Endothelial cell (in vitro differentiated cells): ENCODE measurements around the gene JSRP1. TPM values are rescaled to one million over a fixed set of nuclear protein-coding genes. Genes with fewer than 3 reads are reported as not detected.

ENCODE experiments used
- DNase-seq: peaks from one replicate; pipeline ENCODE4 v3.0.0; 2021; ENCODE audit warnings: low spot score
- H3K27ac Mint-ChIP-seq: one replicate; pipeline ENCODE4 v1.8.0; 2021; ENCODE audit warnings: mixed read lengths, inconsistent platforms; ENCODE audit not compliant: unreplicated experiment
- H3K27me3 Mint-ChIP-seq: one replicate; pipeline ENCODE4 v1.8.0; 2021; ENCODE audit warnings: mild to moderate bottlenecking, moderate library complexity, mixed read lengths, inconsistent platforms; ENCODE audit not compliant: unreplicated experiment
- H3K36me3 Mint-ChIP-seq: one replicate; pipeline ENCODE4 v1.8.0; 2021; ENCODE audit warnings: mild to moderate bottlenecking, low read depth, mixed read lengths, inconsistent platforms; ENCODE audit not compliant: unreplicated experiment
- H3K4me1 Mint-ChIP-seq: one replicate; pipeline ENCODE4 v1.8.0; 2021; ENCODE audit warnings: mild to moderate bottlenecking, mixed read lengths, inconsistent platforms; ENCODE audit not compliant: unreplicated experiment
- H3K4me3 Mint-ChIP-seq: one replicate; pipeline ENCODE4 v1.8.0; 2021; ENCODE audit warnings: mild to moderate bottlenecking, mixed read lengths, inconsistent platforms; ENCODE audit not compliant: unreplicated experiment
- H3K9me3 Mint-ChIP-seq: one replicate; pipeline ENCODE4 v1.8.0; 2021; ENCODE audit warnings: mixed read lengths, inconsistent platforms; ENCODE audit not compliant: unreplicated experiment
- CTCF ChIP-seq: fragments of 200-600 bp; sonication (generic); IDR thresholded peaks from one replicate; pipeline ENCODE4 v1.5.0; 2021; ENCODE audit warnings: antibody characterized with exemption; ENCODE audit not compliant: unreplicated experiment
- total RNA-seq: library from RNA; stranded (reverse); fragmentation: NEBNext Ultra II Directional; extraction: Animal tissue kit (Norgen Biotek cat#: 25700); gene quantifications from one replicate; pipeline ENCODE4 v1.2.1, GENCODE V29; 2021; ENCODE audit not compliant: unreplicated experiment

Gene JSRP1
- total RNA-seq, 1 donor from 2014 or later = not detected

- H3K9me3 Mint-ChIP-seq = no peaks in the 10 kb centered on the region
- H3K27me3 Mint-ChIP-seq = peaks cover 9% of the 10 kb centered on the region
- peaks cover 10% of the 10 kb centered on the region for H3K4me1 Mint-ChIP-seq
- H3K27ac Mint-ChIP-seq = no peak overlapping the region
- no peak for TF ChIP-seq CTCF
- no peak overlapping the region for H3K4me3 Mint-ChIP-seq
- no peak for DNase-seq
- H3K36me3 Mint-ChIP-seq = peaks cover 16% of the 10 kb centered on the region
These were observed 20.3 kb upstream of the JSRP1 start for GRCh38 chr19:2276429-2276986.

DNA sequence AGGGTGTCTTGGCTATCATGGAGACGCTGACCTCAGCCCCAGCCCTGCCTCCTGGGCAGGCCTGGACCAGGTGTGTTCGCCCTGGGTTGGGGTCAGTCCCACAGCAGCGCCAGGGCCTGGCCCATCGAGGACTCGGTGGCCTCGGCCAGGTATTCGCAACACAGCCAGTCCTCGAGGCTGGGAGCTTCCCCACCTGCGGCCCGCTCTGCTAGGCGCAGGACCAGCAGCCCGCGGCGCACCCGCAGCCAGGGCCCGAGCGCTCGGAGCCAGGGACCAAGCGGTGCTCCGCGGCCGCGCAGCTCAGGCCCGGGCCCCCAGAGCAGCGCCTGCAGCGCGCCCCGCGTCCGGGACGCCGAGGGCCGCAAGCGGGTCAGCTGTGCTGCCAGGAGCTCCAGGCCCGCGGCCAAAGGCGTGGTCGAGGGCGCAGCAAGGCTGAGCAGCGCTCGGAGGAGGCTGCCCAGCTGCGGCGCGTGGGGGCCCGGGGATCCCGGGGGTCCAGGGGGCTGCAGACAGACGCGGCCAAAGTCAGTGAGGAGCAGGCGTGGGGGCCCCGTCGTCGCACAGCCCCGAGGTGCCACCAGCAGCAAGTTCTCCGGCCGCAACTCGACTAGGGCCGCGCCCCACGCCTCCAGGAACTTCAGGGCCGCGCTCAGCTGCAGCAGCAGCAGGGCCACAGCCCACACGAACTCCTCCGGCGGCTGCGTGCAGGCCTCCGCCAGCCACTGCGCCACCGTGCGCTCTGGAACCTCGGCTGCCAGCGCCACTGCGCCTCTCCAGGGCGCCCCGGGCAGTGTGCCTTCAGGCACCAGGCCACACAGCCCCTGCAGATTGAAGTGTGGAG lies 19.6 kb upstream of the JSRP1 start:
- no peaks in the 10 kb centered on the region for H3K9me3 Mint-ChIP-seq
- no peak overlapping the region for H3K27ac Mint-ChIP-seq
- no peak for DNase-seq
- H3K4me1 Mint-ChIP-seq = peaks cover 12% of the 10 kb centered on the region
- H3K4me3 Mint-ChIP-seq = no peak overlapping the region
- no peak for TF ChIP-seq CTCF
- peaks cover 11% of the 10 kb centered on the region for H3K27me3 Mint-ChIP-seq
- peaks cover 17% of the 10 kb centered on the region for H3K36me3 Mint-ChIP-seq

DNA sequence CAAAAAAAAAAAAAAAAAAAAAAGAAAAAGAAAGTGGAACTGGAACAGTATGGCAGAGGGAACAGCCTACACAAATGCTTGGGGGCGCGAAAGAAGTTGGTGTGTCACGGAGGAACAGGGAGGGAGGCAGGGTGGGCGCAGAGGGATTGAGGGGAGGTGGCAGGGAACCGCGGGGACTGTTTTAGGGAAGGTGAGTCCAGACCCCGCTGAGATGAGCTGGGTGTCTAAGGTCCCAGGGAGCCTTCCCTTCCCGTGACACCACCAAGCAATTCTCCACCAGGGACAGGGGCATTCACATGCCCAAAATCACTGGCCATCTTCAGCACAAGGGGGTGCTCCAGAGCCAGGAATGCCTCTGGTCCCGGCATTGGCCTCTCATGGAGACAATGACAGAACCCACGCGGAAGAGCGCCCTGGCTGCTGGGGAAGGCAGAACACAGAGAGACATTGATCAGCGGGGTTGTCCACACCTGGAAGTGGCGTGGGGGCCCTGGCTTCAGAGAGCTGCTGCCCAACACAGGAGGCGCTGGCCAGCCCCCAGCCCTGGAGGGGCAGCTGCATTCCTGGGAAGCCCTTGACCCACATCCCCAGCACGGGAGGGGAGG lies 18.8 kb upstream of the JSRP1 start:
- H3K9me3 Mint-ChIP-seq = no peaks in the 10 kb centered on the region
- peaks cover 11% of the 10 kb centered on the region for H3K27me3 Mint-ChIP-seq
- DNase-seq = peak; percentile 77
- H3K36me3 Mint-ChIP-seq = peaks cover 17% of the 10 kb centered on the region
- H3K4me1 Mint-ChIP-seq = peaks cover 12% of the 10 kb centered on the region
- TF ChIP-seq CTCF = peak; percentile 31
- H3K27ac Mint-ChIP-seq = no peak overlapping the region
- H3K4me3 Mint-ChIP-seq = peak overlapping the region; percentile 74

DNA sequence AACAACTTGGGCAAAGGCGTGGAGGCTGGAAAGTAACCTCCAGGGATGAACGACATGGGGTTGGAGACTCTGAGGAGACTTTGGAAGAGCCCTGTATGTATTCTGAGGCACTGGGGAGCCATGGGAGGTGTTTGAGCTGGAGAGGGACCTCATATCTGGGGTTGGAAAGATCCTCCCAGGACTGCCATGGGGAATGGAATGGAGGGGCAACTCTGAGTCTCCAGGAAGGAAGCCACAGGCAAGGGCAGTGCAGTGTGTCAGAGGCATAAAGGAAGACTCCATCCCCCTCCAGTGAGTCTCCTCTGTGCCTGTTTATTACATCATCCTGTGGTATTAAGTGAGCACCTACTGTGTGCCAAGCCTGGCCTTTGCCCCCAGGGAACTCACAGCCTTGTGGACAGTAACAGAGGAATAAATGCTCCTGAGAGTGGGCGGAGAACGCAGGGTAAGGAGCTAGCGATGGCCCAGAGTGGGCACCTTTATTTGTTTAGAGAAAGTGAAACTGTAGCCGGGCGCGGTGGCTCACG lies 18.0 kb upstream of the JSRP1 start:
- Mint-ChIP-seq H3K9me3 (no peaks in the 10 kb centered on the region), H3K36me3 (peaks cover 17% of the 10 kb centered on the region), H3K4me1 (peaks cover 12% of the 10 kb centered on the region), H3K4me3 (peak overlapping the region; percentile 59), H3K27ac (peak overlapping the region; percentile 79), H3K27me3 (peaks cover 11% of the 10 kb centered on the region)
- no peak for DNase-seq
- no peak for TF ChIP-seq CTCF
